Hematopoietic multipotent progenitor cell treated with erythropoietin and hydrocortisone succinate and interleukin-3 and kit ligand, for 4 days (in vitro differentiated cells): ENCODE data around the gene PLXNA2.

ENCODE experiments used
- DNase-seq: peaks from one replicate; pipeline ENCODE4 v3.0.0-alpha.2; 2015

PLXNA2 gene

GRCh38 chr1:208265525-208265924 lies 21.3 kb upstream of the PLXNA2 start:
- no peak for DNase-seq

GRCh38 chr1:208265122-208265469 lies 20.9 kb upstream of the PLXNA2 start:
- no peak for DNase-seq

- DNase-seq: no peak
Observed at GRCh38 chr1:208264469-208265121, 20.4 kb upstream of the PLXNA2 start.

- DNase-seq: no peak
Observed at GRCh38 chr1:208261874-208262273, 17.7 kb upstream of the PLXNA2 start.

- DNase-seq: no peak
Observed at GRCh38 chr1:208258277-208258676, 14.1 kb upstream of the PLXNA2 start.

- DNase-seq: no peak
Observed at GRCh38 chr1:208257351-208257750, 13.2 kb upstream of the PLXNA2 start.

- no peak for DNase-seq
Observed at GRCh38 chr1:208256556-208256955, 12.4 kb upstream of the PLXNA2 start.

- DNase-seq: no peak
Observed at GRCh38 chr1:208256091-208256490, 11.9 kb upstream of the PLXNA2 start.

- DNase-seq: no peak
Observed at GRCh38 chr1:208254862-208255261, 10.7 kb upstream of the PLXNA2 start.

- DNase-seq: no peak
Observed at GRCh38 chr1:208254376-208254775, 10.2 kb upstream of the PLXNA2 start.

- no peak for DNase-seq
Observed at GRCh38 chr1:208252836-208253576, 8.8 kb upstream of the PLXNA2 start.

- no peak for DNase-seq
Observed at GRCh38 chr1:208251911-208252835, 8.0 kb upstream of the PLXNA2 start.

GRCh38 chr1:208251015-208251414 lies 6.8 kb upstream of the PLXNA2 start:
- DNase-seq: no peak

- DNase-seq: no peak
Observed at GRCh38 chr1:208250613-208251012, 6.4 kb upstream of the PLXNA2 start.

GRCh38 chr1:208248991-208249696 lies 5.0 kb upstream of the PLXNA2 start:
- DNase-seq: no peak

GRCh38 chr1:208248307-208248801 lies 4.2 kb upstream of the PLXNA2 start:
- DNase-seq: no peak

- DNase-seq: no peak
Observed at GRCh38 chr1:208247696-208248095, 3.5 kb upstream of the PLXNA2 start.

- DNase-seq: peak; percentile 96
Observed at GRCh38 chr1:208245185-208245705, 1.1 kb upstream of the PLXNA2 start.

GRCh38 chr1:208243527-208243966 lies 637 bp downstream of the PLXNA2 start:
- peak; percentile 53 for DNase-seq

- peak; percentile 44 for DNase-seq
Observed at GRCh38 chr1:208242941-208243526, 1.1 kb downstream of the PLXNA2 start.

GRCh38 chr1:208242146-208242545 lies 2.0 kb downstream of the PLXNA2 start:
- no peak for DNase-seq

- no peak for DNase-seq
Observed at GRCh38 chr1:208241512-208241911, 2.7 kb downstream of the PLXNA2 start.
